Activated CD8-positive, alpha-beta memory T cell treated with anti-CD3 and anti-CD28 coated beads, Interleukin-2, amount 10 ng/mL, durations not matched to agents 7 days and 5 days (primary cell): ENCODE data around the gene KCNJ9. TPM values are rescaled to one million over a fixed set of nuclear protein-coding genes. Genes with fewer than 3 reads are reported as not detected.
"Not testable (repeated sequence)": the region's sequence is repeated elsewhere in the genome, so short reads cannot be mapped to it uniquely, and the experiment has no call there.

Source experiments
- ATAC-seq: fragments of 150-1000 bp; cut with Tn5 transposase; one replicate; pipeline ENCODE4 v1.10.0; 2021; ENCODE audit warnings: moderate library complexity
- CTCF ChIA-PET: fragments of 350-600 bp; sonication (Branson Sonifier 250); formaldehyde crosslinking; loops from one replicate; lab custom pipeline; 2021; ENCODE audit warnings: antibody characterized with exemption; lab: Charles Lee
- DNase-seq: peaks from one replicate; pipeline ENCODE4 v3.0.0-alpha.2; 2020
- H3K27ac Mint-ChIP-seq: one replicate; pipeline ENCODE4 v1.8.0; 2021; ENCODE audit warnings: mild to moderate bottlenecking, mixed read lengths
- H3K27me3 Mint-ChIP-seq: one replicate; pipeline ENCODE4 v1.8.0; 2021; ENCODE audit warnings: mixed read lengths
- H3K36me3 Mint-ChIP-seq: one replicate; pipeline ENCODE4 v1.8.0; 2021; ENCODE audit warnings: mild to moderate bottlenecking, mixed read lengths
- H3K4me1 Mint-ChIP-seq: one replicate; pipeline ENCODE4 v1.8.0; 2021; ENCODE audit warnings: mixed read lengths
- H3K4me3 Mint-ChIP-seq: one replicate; pipeline ENCODE4 v1.8.0; 2021; ENCODE audit warnings: mild to moderate bottlenecking, moderate library complexity, mixed read lengths
- H3K9me3 Mint-ChIP-seq: one replicate; pipeline ENCODE4 v1.8.0; 2022; ENCODE audit warnings: low read depth, mixed read lengths
- total RNA-seq, 2 experiments: library from RNA; stranded (reverse); gene quantifications; one replicate each; pipeline ENCODE4 v1.2.3, GENCODE V29; 2021

KCNJ9 gene
- total RNA-seq, 2 experiments from 2014 or later = not detected

DNA sequence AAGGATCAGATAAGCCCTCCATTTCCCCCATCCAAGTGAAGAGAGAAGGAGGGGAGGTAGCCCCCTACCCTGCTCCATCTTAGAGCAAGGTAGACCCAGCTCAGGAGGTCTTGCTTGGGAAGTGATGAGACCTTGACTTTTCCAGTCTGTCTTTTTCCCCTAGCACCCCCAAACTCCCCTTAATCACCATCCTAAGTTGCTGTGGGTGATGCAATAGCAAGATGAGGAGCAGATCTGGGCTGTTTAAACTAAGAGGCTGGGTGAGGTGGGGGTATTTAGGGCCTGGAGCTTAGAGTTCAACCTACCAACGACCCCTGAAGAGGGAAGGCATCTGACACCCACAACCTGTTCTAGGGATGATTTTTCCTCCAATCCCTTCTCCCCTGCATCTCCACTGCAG lies 36.0 kb downstream of the KCNJ9 start:
- no peak overlapping the region for H3K27ac Mint-ChIP-seq
- H3K27me3 Mint-ChIP-seq = peaks cover 21% of the 10 kb centered on the region
- ATAC-seq (no peak), DNase-seq (no peak)
- no peaks in the 10 kb centered on the region for H3K36me3 Mint-ChIP-seq
- H3K9me3 Mint-ChIP-seq = no peaks in the 10 kb centered on the region
- H3K4me3 Mint-ChIP-seq = no peak overlapping the region
- CTCF ChIA-PET = interaction anchor here (1.1 to 1.6 kb wide), 3 partner anchors 9 to 174 kb away, joined by 3 to 6 read pairs (median 3); no protein-coding TSS in a partner anchor
- no peaks in the 10 kb centered on the region for H3K4me1 Mint-ChIP-seq

DNA sequence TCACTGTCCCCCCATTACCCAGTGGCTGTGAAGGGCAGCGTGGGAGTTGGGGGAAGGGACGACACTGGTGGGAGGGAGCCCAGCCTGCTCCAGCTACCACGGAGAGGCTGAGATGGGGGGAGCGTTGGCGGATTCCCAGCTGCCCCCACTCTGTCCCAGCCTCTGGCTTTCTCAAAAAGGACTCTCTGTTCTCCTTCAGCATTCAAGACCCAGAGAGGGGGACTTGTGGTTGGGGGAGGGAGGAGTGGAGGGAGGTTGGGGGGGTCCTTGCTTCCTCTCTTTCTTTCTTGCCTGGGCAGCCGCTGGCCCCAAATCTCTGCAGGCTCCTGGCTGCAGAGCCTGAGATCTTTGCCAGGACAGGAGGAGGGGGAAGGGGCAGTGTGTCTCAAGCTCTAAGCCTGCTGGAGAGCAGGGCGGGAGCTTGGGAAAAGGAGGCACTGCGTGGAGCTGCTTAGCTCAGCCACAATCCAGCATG lies 36.4 kb downstream of the KCNJ9 start:
- CTCF ChIA-PET = interaction anchor here (0.9 to 1.6 kb wide), 5 partner anchors 10 to 173 kb away, joined by 3 to 6 read pairs (median 3); no protein-coding TSS in a partner anchor
- Mint-ChIP-seq H3K9me3 (no peaks in the 10 kb centered on the region), H3K4me1 (no peaks in the 10 kb centered on the region), H3K36me3 (no peaks in the 10 kb centered on the region), H3K4me3 (no peak overlapping the region), H3K27ac (no peak overlapping the region), H3K27me3 (peaks cover 21% of the 10 kb centered on the region)
- no peak for ATAC-seq
- DNase-seq = no peak

GRCh38 chr1:160118928-160119327 lies 37.6 kb downstream of the KCNJ9 start:
- H3K4me1 Mint-ChIP-seq = no peaks in the 10 kb centered on the region
- no peak overlapping the region for H3K27ac Mint-ChIP-seq
- no peaks in the 10 kb centered on the region for H3K9me3 Mint-ChIP-seq
- H3K4me3 Mint-ChIP-seq = no peak overlapping the region
- CTCF ChIA-PET = interaction anchor here (1.6 kb wide), 1 partner anchor 29 kb away, joined by 3 read pairs; no protein-coding TSS in a partner anchor
- peaks cover 21% of the 10 kb centered on the region for H3K27me3 Mint-ChIP-seq
- no peaks in the 10 kb centered on the region for H3K36me3 Mint-ChIP-seq
- no peak for DNase-seq
- ATAC-seq = no peak

GRCh38 chr1:160120797-160121196 lies 39.5 kb downstream of the KCNJ9 start:
- ATAC-seq (no peak), DNase-seq (no peak)
- no peaks in the 10 kb centered on the region for H3K9me3 Mint-ChIP-seq
- H3K27me3 Mint-ChIP-seq = peaks cover 19% of the 10 kb centered on the region
- H3K4me3 Mint-ChIP-seq = no peak overlapping the region
- H3K4me1 Mint-ChIP-seq = no peaks in the 10 kb centered on the region
- H3K36me3 Mint-ChIP-seq = no peaks in the 10 kb centered on the region
- CTCF ChIA-PET = interaction anchor here (1.0 kb wide), 1 partner anchor 121 kb away, joined by 3 read pairs; no protein-coding TSS in a partner anchor
- H3K27ac Mint-ChIP-seq = no peak overlapping the region

GRCh38 chr1:160121388-160121787 lies 40.0 kb downstream of the KCNJ9 start:
- no peaks in the 10 kb centered on the region for H3K4me1 Mint-ChIP-seq
- DNase-seq (no peak), ATAC-seq (no peak)
- H3K27ac Mint-ChIP-seq = no peak overlapping the region
- H3K9me3 Mint-ChIP-seq = no peaks in the 10 kb centered on the region
- peaks cover 19% of the 10 kb centered on the region for H3K27me3 Mint-ChIP-seq
- no peaks in the 10 kb centered on the region for H3K36me3 Mint-ChIP-seq
- CTCF ChIA-PET = interaction anchor here (1.0 kb wide), 1 partner anchor 121 kb away, joined by 3 read pairs; no protein-coding TSS in a partner anchor
- no peak overlapping the region for H3K4me3 Mint-ChIP-seq

GRCh38 chr1:160122978-160123495 lies 41.7 kb downstream of the KCNJ9 start:
- CTCF ChIA-PET = interaction anchor here (1.3 kb wide), 1 partner anchor 15 kb away, joined by 3 read pairs; no protein-coding TSS in a partner anchor
- Mint-ChIP-seq H3K4me3 (no peak overlapping the region), H3K4me1 (no peaks in the 10 kb centered on the region), H3K36me3 (no peaks in the 10 kb centered on the region), H3K27ac (no peak overlapping the region), H3K9me3 (no peaks in the 10 kb centered on the region), H3K27me3 (peaks cover 7% of the 10 kb centered on the region)
- no peak for DNase-seq
- no peak for ATAC-seq

GRCh38 chr1:160123726-160124125 lies 42.4 kb downstream of the KCNJ9 start:
- DNase-seq (no peak), ATAC-seq (no peak)
- CTCF ChIA-PET = interaction anchor here (1.3 kb wide), 1 partner anchor 15 kb away, joined by 3 read pairs; no protein-coding TSS in a partner anchor
- H3K27ac Mint-ChIP-seq = no peak overlapping the region
- no peak overlapping the region for H3K4me3 Mint-ChIP-seq
- H3K27me3 Mint-ChIP-seq = peaks cover 3% of the 10 kb centered on the region
- H3K9me3 Mint-ChIP-seq = no peaks in the 10 kb centered on the region
- no peaks in the 10 kb centered on the region for H3K4me1 Mint-ChIP-seq
- no peaks in the 10 kb centered on the region for H3K36me3 Mint-ChIP-seq

GRCh38 chr1:160124705-160125478 lies 43.6 kb downstream of the KCNJ9 start:
- H3K27me3 Mint-ChIP-seq = peaks cover 6% of the 10 kb centered on the region
- CTCF ChIA-PET = no interaction called here
- no peak overlapping the region for H3K27ac Mint-ChIP-seq
- no peaks in the 10 kb centered on the region for H3K4me1 Mint-ChIP-seq
- H3K9me3 Mint-ChIP-seq = no peaks in the 10 kb centered on the region
- DNase-seq (no peak), ATAC-seq (no peak)
- H3K36me3 Mint-ChIP-seq = no peaks in the 10 kb centered on the region
- H3K4me3 Mint-ChIP-seq = no peak overlapping the region

- H3K27me3 Mint-ChIP-seq = peaks cover 6% of the 10 kb centered on the region
- H3K4me3 Mint-ChIP-seq = no peak overlapping the region
- ATAC-seq = no peak
- no peaks in the 10 kb centered on the region for H3K9me3 Mint-ChIP-seq
- no peak overlapping the region for H3K27ac Mint-ChIP-seq
- CTCF ChIA-PET = no interaction called here
- H3K36me3 Mint-ChIP-seq = no peaks in the 10 kb centered on the region
- no peak for DNase-seq
- H3K4me1 Mint-ChIP-seq = no peaks in the 10 kb centered on the region
Observed at GRCh38 chr1:160125746-160126145, 44.4 kb downstream of the KCNJ9 start.

DNA sequence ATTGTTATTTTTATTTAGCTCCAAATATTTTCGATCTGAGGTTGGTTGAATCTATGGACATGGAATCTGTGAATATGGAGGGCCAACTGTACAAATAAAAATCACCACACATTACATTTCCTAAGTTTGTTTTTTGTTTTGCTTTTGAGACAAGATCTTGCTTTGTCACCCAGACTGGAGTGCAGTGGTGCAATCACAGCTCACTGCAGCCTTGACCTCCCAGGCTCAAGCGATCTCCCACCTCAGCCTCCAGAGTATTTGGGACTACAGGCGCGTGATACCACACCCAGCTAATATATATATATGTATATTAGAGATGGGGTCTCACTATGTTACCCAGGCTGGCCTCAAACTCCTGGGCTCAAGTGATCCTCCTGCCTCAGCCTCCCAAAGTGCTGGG lies 45.0 kb downstream of the KCNJ9 start:
- DNase-seq, H3K36me3 Mint-ChIP-seq, H3K9me3 Mint-ChIP-seq, H3K4me1 Mint-ChIP-seq, H3K4me3 Mint-ChIP-seq, H3K27me3 Mint-ChIP-seq, ATAC-seq, H3K27ac Mint-ChIP-seq, CTCF ChIA-PET: not testable (repeated sequence)

- CTCF ChIA-PET = no interaction called here
- H3K9me3 Mint-ChIP-seq = no peaks in the 10 kb centered on the region
- no peak for ATAC-seq
Observed at GRCh38 chr1:160127381-160127780, 46.0 kb downstream of the KCNJ9 start.

DNA sequence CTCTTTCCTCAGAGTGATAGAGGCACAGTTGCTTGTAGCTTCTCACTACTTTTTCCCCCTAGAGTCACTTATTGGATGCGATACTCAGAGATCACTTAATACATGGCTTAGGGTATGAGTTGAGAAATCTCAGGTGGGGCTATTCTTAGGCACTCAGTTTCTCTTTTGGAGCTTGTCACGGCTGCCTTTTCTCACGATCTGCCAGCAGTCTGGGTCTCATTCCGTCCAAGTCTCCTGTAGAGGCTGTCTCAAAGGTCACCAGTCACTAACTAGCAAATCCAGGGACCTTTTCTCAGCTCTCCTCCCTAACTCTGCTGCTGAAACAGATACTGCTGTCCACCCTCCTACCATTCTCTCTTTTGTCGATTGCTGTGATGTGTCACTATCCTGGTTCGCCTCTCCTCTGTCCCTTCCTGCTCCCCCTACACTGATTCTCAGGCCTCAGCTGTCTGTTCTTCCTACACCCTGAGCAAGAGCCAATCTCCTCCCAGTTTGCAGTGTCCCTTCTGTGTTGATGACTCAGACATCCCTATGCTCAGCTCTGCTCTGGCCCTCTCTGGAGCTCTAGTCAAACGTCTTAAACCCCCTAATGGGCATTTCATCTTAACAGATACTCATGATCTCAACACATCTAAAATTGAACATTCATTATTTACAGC lies 46.7 kb downstream of the KCNJ9 start:
- DNase-seq (no peak), ATAC-seq (no peak)
- Mint-ChIP-seq H3K4me3 (no peak overlapping the region), H3K4me1 (no peaks in the 10 kb centered on the region), H3K27ac (no peak overlapping the region), H3K27me3 (peaks cover 19% of the 10 kb centered on the region), H3K9me3 (no peaks in the 10 kb centered on the region), H3K36me3 (no peaks in the 10 kb centered on the region)
- CTCF ChIA-PET = no interaction called here

More at GRCh38 chr1:160127381-160127780, 46.0 kb downstream of the KCNJ9 start:
- no peak overlapping the region for H3K4me3 Mint-ChIP-seq
- no peaks in the 10 kb centered on the region for H3K4me1 Mint-ChIP-seq
- H3K27ac Mint-ChIP-seq = no peak overlapping the region
- no peak for DNase-seq
- H3K27me3 Mint-ChIP-seq = peaks cover 13% of the 10 kb centered on the region
- no peaks in the 10 kb centered on the region for H3K36me3 Mint-ChIP-seq

GRCh38 chr1:160128636-160129035 lies 47.3 kb downstream of the KCNJ9 start:
- Mint-ChIP-seq H3K4me3 (no peak overlapping the region), H3K36me3 (no peaks in the 10 kb centered on the region), H3K27me3 (peaks cover 20% of the 10 kb centered on the region), H3K4me1 (no peaks in the 10 kb centered on the region), H3K9me3 (no peaks in the 10 kb centered on the region), H3K27ac (no peak overlapping the region)
- no peak for DNase-seq
- ATAC-seq = no peak
- CTCF ChIA-PET = no interaction called here
